HepG2 (cell line): ENCODE data around the gene SLC22A4. TPM values are rescaled to one million over a fixed set of nuclear protein-coding genes. Genes with fewer than 3 reads are reported as not detected.

Experiments used
- ATAC-seq: fragments of 200-7000 bp; cut with Tn5 transposase; 3 replicates; pipeline ENCODE4 v1.9.1; 2020; ENCODE audit warnings: mild to moderate bottlenecking, moderate library complexity
- BruUV-seq: library from RNA; stranded (reverse); fragments of 400-500 nt; replicated peaks from 2 replicates; lab custom pipeline; 2021; lab: Mats Ljungman, UMichigan
- CTCF ChIA-PET: fragments of 300-600 bp; formaldehyde crosslinking; extraction: SDS; loops from one replicate; lab custom pipeline; 2021; ENCODE audit warnings: low total read pairs, inconsistent platforms, low intra/inter-chr PET ratio; lab: Yijun Ruan, JAX
- POLR2A ChIA-PET: fragments of 350-600 bp; sonication (Branson Sonifier 250); formaldehyde crosslinking; loops from one replicate; lab custom pipeline; 2020; ENCODE audit warnings: antibody characterized with exemption, inconsistent platforms; lab: Yijun Ruan, JAX
- DNase-seq: peaks from one replicate; pipeline ENCODE4 v3.0.0-alpha.2; 2015; ENCODE audit warnings: low spot score
- FAIRE-seq: peaks from 3 replicates; lab custom pipeline; 2011; peaks lifted over from hg19 to GRCh38; lab: Jason Lieb, UNC
- H2AFZ ChIP-seq: one replicate; pipeline ENCODE4 v1.6.1; 2011; ENCODE audit warnings: low read length, inconsistent platforms
- H3K27ac ChIP-seq: fragments of 300-600 bp; 3 replicates; pipeline ENCODE4 v1.8.0; 2011; ENCODE audit warnings: mixed run types, mild to moderate bottlenecking, mixed read lengths, low read length, inconsistent platforms; ENCODE audit not compliant: insufficient read depth; ENCODE audit errors: extremely low read length
- H3K27me3 ChIP-seq, 2 experiments: fragments of 200-600 bp in 1 of 2; 2 replicates in 1 of 2; 3 replicates in 1 of 2; pipeline versions ENCODE4 v1.6.0 to v1.8.0; 2011; ENCODE audit warnings: low read length in 2 of 2, mild to moderate bottlenecking in 2 of 2, moderate library complexity in 2 of 2, inconsistent platforms in 1 of 2; ENCODE audit not compliant: insufficient read depth in 2 of 2, control insufficient read depth in 1 of 2
- H3K36me3 ChIP-seq, 2 experiments: fragments of 200-600 bp in 1 of 2; replicated peaks in 1 of 2; 2 replicates in 1 of 2; 3 replicates in 1 of 2; pipeline versions ENCODE4 v1.5.1 to v1.8.0; 2011; ENCODE audit warnings: low read length in 2 of 2, inconsistent platforms in 1 of 2; ENCODE audit not compliant: insufficient read depth in 2 of 2, control insufficient read depth in 1 of 2
- H3K4me1 ChIP-seq: 2 replicates; pipeline ENCODE4 v1.5.1; 2012; ENCODE audit warnings: low read length, inconsistent platforms; ENCODE audit not compliant: insufficient read depth
- H3K4me2 ChIP-seq: 2 replicates; pipeline ENCODE4 v1.6.0; 2011; ENCODE audit warnings: low read depth, low read length, inconsistent platforms
- H3K4me3 ChIP-seq, 3 experiments: fragments of 200-600 bp in 1 of 3; sonication (generic), shearing (Covaris generic) in 1 of 3; replicated peaks in 1 of 3; 2 replicates each; pipeline ENCODE4 v1.5.1; 2011 to 2016; ENCODE audit warnings: low read length in 3 of 3, inconsistent platforms in 2 of 3, low read depth in 2 of 3, mild to moderate bottlenecking in 2 of 3, control low read depth in 1 of 3, mixed read lengths in 1 of 3; ENCODE audit not compliant: insufficient read depth in 1 of 3
- H3K79me2 ChIP-seq: one replicate; pipeline ENCODE4 v1.6.1; 2011; ENCODE audit warnings: low read length, inconsistent platforms; ENCODE audit not compliant: insufficient read depth
- H3K9ac ChIP-seq: 2 replicates; pipeline ENCODE4 v1.6.0; 2011; ENCODE audit warnings: mild to moderate bottlenecking, low read depth, low read length, inconsistent platforms; ENCODE audit not compliant: insufficient read depth
- H3K9me3 ChIP-seq: 2 replicates; pipeline ENCODE4 v1.5.1; 2012; ENCODE audit warnings: mild to moderate bottlenecking, low read length
- H4K20me1 ChIP-seq: 2 replicates; pipeline ENCODE4 v1.6.0; 2011; ENCODE audit warnings: inconsistent platforms, mild to moderate bottlenecking, low read length, moderate library complexity; ENCODE audit not compliant: insufficient read depth
- ELF1 ChIP-seq: sonication (generic); formaldehyde crosslinking; IDR thresholded peaks from 2 replicates; pipeline ENCODE4 v1.4.0; 2020; ENCODE audit warnings: missing genetic modification reagents
- ESRRA ChIP-seq: sonication (generic); formaldehyde crosslinking; IDR thresholded peaks from 2 replicates; pipeline ENCODE4 v1.5.1; 2020; ENCODE audit warnings: mild to moderate bottlenecking, low read depth, missing genetic modification reagents
- FIP1L1 ChIP-seq: fragments of 200-400 bp; formaldehyde crosslinking; IDR thresholded peaks from 2 replicates; pipeline ENCODE4 v1.6.1; 2018; ENCODE audit warnings: low read depth, mild to moderate bottlenecking, low read length, moderate library complexity, borderline replicate concordance; ENCODE audit not compliant: insufficient read depth
- NFE2L1 ChIP-seq: sonication (generic); formaldehyde crosslinking; IDR thresholded peaks from 2 replicates; pipeline ENCODE4 v1.4.0; 2020; ENCODE audit warnings: missing genetic modification reagents, mild to moderate bottlenecking, borderline replicate concordance
- PCBP2 ChIP-seq: fragments of 200-400 bp; formaldehyde crosslinking; optimal IDR thresholded peaks from 2 replicates; pipeline ENCODE3; 2018; ENCODE audit warnings: low read length, low read depth; ENCODE audit not compliant: poor library complexity, severe bottlenecking
- RARA ChIP-seq: IDR thresholded peaks from 2 replicates; pipeline ENCODE4 v1.6.1; 2016; ENCODE audit warnings: missing genetic modification reagents, missing compliant biosample characterization
- ZFP82 ChIP-seq: sonication (generic); formaldehyde crosslinking; IDR thresholded peaks from 2 replicates; pipeline ENCODE4 v1.5.1; 2020; ENCODE audit warnings: mild to moderate bottlenecking, missing genetic modification reagents, borderline replicate concordance
- ZNF703 ChIP-seq: sonication (generic); formaldehyde crosslinking; IDR thresholded peaks from 2 replicates; pipeline ENCODE4 v1.5.1; 2020; ENCODE audit warnings: missing genetic modification reagents, mild to moderate bottlenecking, moderate library complexity, borderline replicate concordance
- ZNF761 ChIP-seq: sonication (generic); formaldehyde crosslinking; conservative IDR thresholded peaks from 2 replicates; pipeline ENCODE4 v1.4.0; 2020; ENCODE audit warnings: mild to moderate bottlenecking, missing genetic modification reagents
- ZNF782 ChIP-seq: sonication (generic); formaldehyde crosslinking; IDR thresholded peaks from 2 replicates; pipeline ENCODE4 v1.4.0; 2020; ENCODE audit warnings: missing genetic modification reagents, mild to moderate bottlenecking, borderline replicate concordance
- ZSCAN21 ChIP-seq: sonication (generic); formaldehyde crosslinking; IDR thresholded peaks from 2 replicates; pipeline ENCODE4 v1.8.0; 2022; ENCODE audit warnings: mild to moderate bottlenecking, missing genetic modification reagents, moderate library complexity, borderline replicate concordance
- ZSCAN22 ChIP-seq: sonication (generic); formaldehyde crosslinking; IDR thresholded peaks from 2 replicates; pipeline ENCODE4 v1.4.0; 2020; ENCODE audit warnings: mild to moderate bottlenecking, missing genetic modification reagents
- ZSCAN9 ChIP-seq: IDR thresholded peaks from 2 replicates; pipeline ENCODE4 v1.6.1; 2016; ENCODE audit warnings: borderline replicate concordance
- WGBS: methylation state at CpG from one replicate; pipeline ENCODE4 v1.1.6; 2017; ENCODE audit warnings: low lambda C conversion rate; 5-methylcytosine and 5-hydroxymethylcytosine counted together
- in situ Hi-C: cut with HindIII; loops from 2 replicates; pipeline ENCODE4 v1.10.0; 2017; ENCODE audit warnings: low pct_unique_long_range_greater_than_20kb; ENCODE audit not compliant: extremely low pct_ligation_motif_present
- intact Hi-C: fragments of 100-400 bp; cut with micrococcal nuclease; formaldehyde crosslinking; loops from one replicate; pipeline ENCODE4 v1.10.0; 2022; ENCODE audit not compliant: unreplicated experiment
- polyA plus RNA-seq, 8 experiments: library from polyadenylated mRNA; depleted of rRNA in 3 of 8; stranded (reverse) in 7 of 8; unstranded in 1 of 8; fragments of >200 nt; fragmentation: Illumina TruSeq in 4 of 8; extraction: Trizol in 4 of 8; gene quantifications; 2 replicates each; pipeline versions ENCODE4 v1.2.1 to v1.2.3, GENCODE V29; 2011 to 2016; ENCODE audit warnings: low read depth in 4 of 8, missing spikeins in 1 of 8, mixed read lengths in 1 of 8; ENCODE audit not compliant: insufficient read depth in 1 of 8
- total RNA-seq, 5 experiments: library from RNA; depleted of rRNA; stranded (reverse); fragments of >200 nt; fragmentation: Illumina TruSeq; extraction: Trizol; gene quantifications; 2 replicates each; pipeline ENCODE4 v1.2.3, GENCODE V29; 2016; ENCODE audit warnings: low read depth in 1 of 5
- TF ChIP-seq, protein P1 (sequence below): sonication (generic); formaldehyde crosslinking; IDR thresholded peaks from 2 replicates; pipeline ENCODE4 v1.4.0; 2020; ENCODE audit warnings: low read depth, mild to moderate bottlenecking, missing genetic modification reagents
- TF ChIP-seq, protein P2 (sequence below): sonication (generic); formaldehyde crosslinking; IDR thresholded peaks from 2 replicates; pipeline ENCODE4 v1.5.1; 2020; ENCODE audit warnings: missing genetic modification reagents, mild to moderate bottlenecking, borderline replicate concordance

Gene SLC22A4
- total and polyA plus RNA-seq, 2 of the 13 experiments (the other 11 are each of a cell fraction or from before 2014, with no cell fraction given), result 0.33 to 0.62 TPM

DNA sequence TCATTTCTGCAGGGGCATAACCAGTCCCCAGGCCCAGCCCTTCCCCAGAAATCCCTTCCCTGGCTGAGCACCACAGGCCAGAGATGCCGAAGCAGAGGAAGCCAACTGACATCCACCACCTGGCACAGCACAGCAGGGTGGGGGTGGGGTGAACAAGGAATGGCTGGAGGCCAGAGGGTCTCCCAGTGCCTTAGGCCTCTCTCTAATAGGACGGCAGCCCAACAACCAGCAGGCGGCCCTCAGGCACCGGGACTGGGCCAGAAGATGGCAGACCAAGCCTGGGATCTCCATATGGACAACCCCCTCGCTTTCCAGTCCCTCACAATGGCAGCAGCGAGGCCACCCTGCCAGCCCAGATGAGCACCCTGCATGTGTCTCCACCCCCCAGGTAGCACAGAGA, 23.5 kb upstream of the SLC22A4 start:
- intact Hi-C loops, result loop anchor here (5.0 kb wide), 1 partner anchor 97 kb away; the partner anchor contains the start of gene SLC22A5
- Histone ChIP-seq H3K36me3 (no peaks in the 10 kb centered on the region), H3K27ac (no peak overlapping the region), H3K4me2 (no peak overlapping the region), H3K79me2 (no peaks in the 10 kb centered on the region), H3K4me3 (no peak overlapping the region), H3K9me3 (no peaks in the 10 kb centered on the region), H3K9ac (no peak overlapping the region), H4K20me1 (no peaks in the 10 kb centered on the region), H3K27me3 (no peaks in the 10 kb centered on the region; a peak in 1 of 5 replicates), H2AFZ (no peak overlapping the region), H3K4me1 (peaks cover 53% of the 10 kb centered on the region)
- no peak for ATAC-seq
- no CpG with 5 or more reads among the region's 6 CpGs for WGBS
- TF ChIP-seq RARA (no peak), PCBP2 (no peak), ELF1 (no peak), ZNF782 (CRISPR knock-in tag) (no peak), FIP1L1 (no peak), NFE2L1 (CRISPR knock-in tag) (no peak), ZSCAN22 (CRISPR knock-in tag) (no peak), ZFP82 (CRISPR knock-in tag) (no peak), ZNF703 (no peak), ZNF761 (CRISPR knock-in tag) (no peak), ZSCAN21 (CRISPR knock-in tag) (no peak), ZSCAN9 (CRISPR knock-in tag) (no peak), ESRRA (CRISPR knock-in tag) (no peak)
- TF ChIP-seq, protein P1, sequence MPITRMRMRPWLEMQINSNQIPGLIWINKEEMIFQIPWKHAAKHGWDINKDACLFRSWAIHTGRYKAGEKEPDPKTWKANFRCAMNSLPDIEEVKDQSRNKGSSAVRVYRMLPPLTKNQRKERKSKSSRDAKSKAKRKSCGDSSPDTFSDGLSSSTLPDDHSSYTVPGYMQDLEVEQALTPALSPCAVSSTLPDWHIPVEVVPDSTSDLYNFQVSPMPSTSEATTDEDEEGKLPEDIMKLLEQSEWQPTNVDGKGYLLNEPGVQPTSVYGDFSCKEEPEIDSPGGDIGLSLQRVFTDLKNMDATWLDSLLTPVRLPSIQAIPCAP, result no peak
- TF ChIP-seq, protein P2, sequence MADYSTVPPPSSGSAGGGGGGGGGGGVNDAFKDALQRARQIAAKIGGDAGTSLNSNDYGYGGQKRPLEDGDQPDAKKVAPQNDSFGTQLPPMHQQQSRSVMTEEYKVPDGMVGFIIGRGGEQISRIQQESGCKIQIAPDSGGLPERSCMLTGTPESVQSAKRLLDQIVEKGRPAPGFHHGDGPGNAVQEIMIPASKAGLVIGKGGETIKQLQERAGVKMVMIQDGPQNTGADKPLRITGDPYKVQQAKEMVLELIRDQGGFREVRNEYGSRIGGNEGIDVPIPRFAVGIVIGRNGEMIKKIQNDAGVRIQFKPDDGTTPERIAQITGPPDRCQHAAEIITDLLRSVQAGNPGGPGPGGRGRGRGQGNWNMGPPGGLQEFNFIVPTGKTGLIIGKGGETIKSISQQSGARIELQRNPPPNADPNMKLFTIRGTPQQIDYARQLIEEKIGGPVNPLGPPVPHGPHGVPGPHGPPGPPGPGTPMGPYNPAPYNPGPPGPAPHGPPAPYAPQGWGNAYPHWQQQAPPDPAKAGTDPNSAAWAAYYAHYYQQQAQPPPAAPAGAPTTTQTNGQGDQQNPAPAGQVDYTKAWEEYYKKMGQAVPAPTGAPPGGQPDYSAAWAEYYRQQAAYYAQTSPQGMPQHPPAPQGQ (CRISPR knock-in tag), result no peak
- BruUV-seq, result no TSS peak
- CTCF ChIA-PET, result no interaction called here
- no peak for FAIRE-seq
- in situ Hi-C loops, result no loop called here
- DNase-seq, result no peak
- POLR2A ChIA-PET, result interaction anchor here (3.3 kb wide), 1 partner anchor 23 kb away, joined by 12 read pairs; the partner anchor contains the start of gene SLC22A4
